GM21529 (cell line): ENCODE results near the gene ASPSCR1.

ENCODE experiments used
- ATAC-seq: cut with Tn5 transposase; IDR thresholded peaks from one replicate; pipeline ENCODE4 v1.9.1; 2021; ENCODE audit not compliant: unreplicated experiment

The ASPSCR1 gene

GRCh38 chr17:82010575-82011525, 33.4 kb downstream of the ASPSCR1 start:
- no peak for ATAC-seq

GRCh38 chr17:82011617-82012187, 34.3 kb downstream of the ASPSCR1 start:
- no peak for ATAC-seq

GRCh38 chr17:82012261-82012639, 34.8 kb downstream of the ASPSCR1 start:
- ATAC-seq, result no peak

- no peak for ATAC-seq
These were observed 35.3 kb downstream of the ASPSCR1 start for GRCh38 chr17:82012640-82013295.

GRCh38 chr17:82013341-82013740, 35.9 kb downstream of the ASPSCR1 start:
- no peak for ATAC-seq

- ATAC-seq, result no peak
These were observed 36.4 kb downstream of the ASPSCR1 start for GRCh38 chr17:82013772-82014321.

- ATAC-seq, result no peak
These were observed 37.0 kb downstream of the ASPSCR1 start for GRCh38 chr17:82014432-82014831.

GRCh38 chr17:82014971-82015310, 37.5 kb downstream of the ASPSCR1 start:
- no peak for ATAC-seq

GRCh38 chr17:82015311-82015971, 38.0 kb downstream of the ASPSCR1 start:
- no peak for ATAC-seq

- ATAC-seq, result no peak
These were observed 38.8 kb downstream of the ASPSCR1 start for GRCh38 chr17:82016061-82016874.

GRCh38 chr17:82016875-82017459, 39.5 kb downstream of the ASPSCR1 start:
- no peak for ATAC-seq

- ATAC-seq, result no peak
These were observed 40.3 kb downstream of the ASPSCR1 start for GRCh38 chr17:82017612-82018151.

GRCh38 chr17:82018152-82018988, 40.9 kb downstream of the ASPSCR1 start:
- no peak for ATAC-seq

GRCh38 chr17:82018989-82019689, 41.7 kb downstream of the ASPSCR1 start:
- ATAC-seq, result no peak

GRCh38 chr17:82019690-82020571, 42.5 kb downstream of the ASPSCR1 start:
- ATAC-seq, result no peak

- no peak for ATAC-seq
These were observed 43.2 kb downstream of the ASPSCR1 start for GRCh38 chr17:82020572-82021106.
